GM12878 (cell line): ENCODE measurements around the gene SLC17A7.

Experiments used
- CHD2 ChIP-seq: IDR thresholded peaks from 2 replicates; pipeline ENCODE4 v1.6.1; 2011; ENCODE audit warnings: low read depth, low read length, improper control_type of control experiment, borderline replicate concordance
- MEF2A ChIP-seq: IDR thresholded peaks from 2 replicates; pipeline ENCODE4 v1.6.1; 2011; ENCODE audit warnings: low read depth, mild to moderate bottlenecking, low read length, moderate library complexity; ENCODE audit not compliant: insufficient read depth
- RBBP5 ChIP-seq: fragments of 200-600 bp; sonication (generic); conservative IDR thresholded peaks from 2 replicates; pipeline ENCODE4 v1.6.1; 2016
- TF ChIP-seq, protein P1 (sequence below): IDR thresholded peaks from 2 replicates; pipeline ENCODE4 v1.6.1; 2011; ENCODE audit warnings: low read depth, low read length, improper control_type of control experiment, borderline replicate concordance
- TF ChIP-seq, protein P2 (sequence below), 3 experiments: IDR thresholded peaks in 2 of 3; conservative IDR thresholded peaks in 1 of 3; 2 replicates each; pipeline ENCODE4 v1.5.1; 2011; ENCODE audit warnings: low read depth in 3 of 3, low read length in 3 of 3, mild to moderate bottlenecking in 3 of 3, control low read depth in 2 of 3, moderate library complexity in 2 of 3, inconsistent platforms in 1 of 3, mixed read lengths in 1 of 3; ENCODE audit not compliant: control insufficient read depth in 2 of 3, insufficient read depth in 1 of 3; ENCODE audit errors: extremely low read depth in 1 of 3

DNA sequence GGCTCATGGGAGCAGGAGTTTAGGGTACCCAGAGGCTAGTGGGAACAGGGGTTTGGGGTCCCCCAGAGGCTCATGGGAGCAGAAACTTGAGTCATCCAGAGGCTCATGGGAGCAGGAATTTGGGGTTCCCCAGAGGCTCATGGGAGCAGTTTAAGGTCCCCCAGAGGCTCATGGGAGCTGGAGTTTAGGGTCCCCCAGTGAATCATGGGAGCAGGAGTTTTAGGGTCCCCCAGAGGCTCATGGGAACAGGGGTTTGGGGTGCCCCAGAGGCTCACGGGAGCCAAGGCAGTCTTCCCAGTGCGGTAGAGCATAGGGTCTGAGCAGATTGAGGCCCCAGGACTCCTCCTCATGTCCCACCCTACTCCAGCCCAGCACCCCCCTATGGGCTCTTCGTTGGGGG is 24.0 kb upstream of the SLC17A7 start:
- TF ChIP-seq RBBP5 (no peak), CHD2 (no peak), MEF2A (no peak)
- TF ChIP-seq, protein P1, sequence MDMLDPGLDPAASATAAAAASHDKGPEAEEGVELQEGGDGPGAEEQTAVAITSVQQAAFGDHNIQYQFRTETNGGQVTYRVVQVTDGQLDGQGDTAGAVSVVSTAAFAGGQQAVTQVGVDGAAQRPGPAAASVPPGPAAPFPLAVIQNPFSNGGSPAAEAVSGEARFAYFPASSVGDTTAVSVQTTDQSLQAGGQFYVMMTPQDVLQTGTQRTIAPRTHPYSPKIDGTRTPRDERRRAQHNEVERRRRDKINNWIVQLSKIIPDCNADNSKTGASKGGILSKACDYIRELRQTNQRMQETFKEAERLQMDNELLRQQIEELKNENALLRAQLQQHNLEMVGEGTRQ: no peak
- TF ChIP-seq, protein P2, sequence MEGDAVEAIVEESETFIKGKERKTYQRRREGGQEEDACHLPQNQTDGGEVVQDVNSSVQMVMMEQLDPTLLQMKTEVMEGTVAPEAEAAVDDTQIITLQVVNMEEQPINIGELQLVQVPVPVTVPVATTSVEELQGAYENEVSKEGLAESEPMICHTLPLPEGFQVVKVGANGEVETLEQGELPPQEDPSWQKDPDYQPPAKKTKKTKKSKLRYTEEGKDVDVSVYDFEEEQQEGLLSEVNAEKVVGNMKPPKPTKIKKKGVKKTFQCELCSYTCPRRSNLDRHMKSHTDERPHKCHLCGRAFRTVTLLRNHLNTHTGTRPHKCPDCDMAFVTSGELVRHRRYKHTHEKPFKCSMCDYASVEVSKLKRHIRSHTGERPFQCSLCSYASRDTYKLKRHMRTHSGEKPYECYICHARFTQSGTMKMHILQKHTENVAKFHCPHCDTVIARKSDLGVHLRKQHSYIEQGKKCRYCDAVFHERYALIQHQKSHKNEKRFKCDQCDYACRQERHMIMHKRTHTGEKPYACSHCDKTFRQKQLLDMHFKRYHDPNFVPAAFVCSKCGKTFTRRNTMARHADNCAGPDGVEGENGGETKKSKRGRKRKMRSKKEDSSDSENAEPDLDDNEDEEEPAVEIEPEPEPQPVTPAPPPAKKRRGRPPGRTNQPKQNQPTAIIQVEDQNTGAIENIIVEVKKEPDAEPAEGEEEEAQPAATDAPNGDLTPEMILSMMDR (IDR thresholded peaks at IDR 0.05 in 2 of 3, conservative IDR thresholded peaks at IDR 0.05 in 1 of 3; ENCODE audit: control insufficient read depth in 2 of 3, extremely low read depth in 1 of 3, insufficient read depth in 1 of 3, low read depth in 3 of 3, low read length in 3 of 3): no peak
